ENCODE data around the gene VAV2. TPM values are rescaled to one million over a fixed set of nuclear protein-coding genes. Genes with fewer than 3 reads are reported as not detected.
A peak's percentile ranks its signal among the peaks of the same experiment; 100 is the strongest.

Gene VAV2
- total and polyA plus RNA-seq, 5 experiments from 2014 or later, result 0.20 to 4.3 (median 0.36) TPM

DNA sequence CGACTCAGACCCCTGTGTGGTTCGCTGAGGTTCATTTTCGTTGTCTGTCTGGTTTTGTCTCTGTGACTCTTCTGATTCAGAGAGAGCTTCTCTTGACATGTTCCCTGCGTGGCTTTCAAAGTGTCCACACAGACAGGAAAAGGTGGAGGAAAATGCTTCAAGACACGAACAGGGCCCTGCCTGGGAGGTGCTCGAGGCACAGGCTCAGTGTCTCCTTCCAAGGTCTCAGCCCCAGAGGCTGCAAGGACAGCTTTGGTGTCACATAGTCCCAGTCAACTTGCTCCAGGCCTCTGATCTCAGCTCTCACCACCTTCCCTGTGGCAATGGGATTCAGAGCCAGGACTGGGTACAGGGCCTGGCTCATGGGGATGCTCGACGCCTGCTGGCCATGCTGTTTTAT is 202.3 kb downstream of the VAV2 start:
- POLR2A ChIA-PET, result no interaction called here
- no peak for DNase-seq

DNA sequence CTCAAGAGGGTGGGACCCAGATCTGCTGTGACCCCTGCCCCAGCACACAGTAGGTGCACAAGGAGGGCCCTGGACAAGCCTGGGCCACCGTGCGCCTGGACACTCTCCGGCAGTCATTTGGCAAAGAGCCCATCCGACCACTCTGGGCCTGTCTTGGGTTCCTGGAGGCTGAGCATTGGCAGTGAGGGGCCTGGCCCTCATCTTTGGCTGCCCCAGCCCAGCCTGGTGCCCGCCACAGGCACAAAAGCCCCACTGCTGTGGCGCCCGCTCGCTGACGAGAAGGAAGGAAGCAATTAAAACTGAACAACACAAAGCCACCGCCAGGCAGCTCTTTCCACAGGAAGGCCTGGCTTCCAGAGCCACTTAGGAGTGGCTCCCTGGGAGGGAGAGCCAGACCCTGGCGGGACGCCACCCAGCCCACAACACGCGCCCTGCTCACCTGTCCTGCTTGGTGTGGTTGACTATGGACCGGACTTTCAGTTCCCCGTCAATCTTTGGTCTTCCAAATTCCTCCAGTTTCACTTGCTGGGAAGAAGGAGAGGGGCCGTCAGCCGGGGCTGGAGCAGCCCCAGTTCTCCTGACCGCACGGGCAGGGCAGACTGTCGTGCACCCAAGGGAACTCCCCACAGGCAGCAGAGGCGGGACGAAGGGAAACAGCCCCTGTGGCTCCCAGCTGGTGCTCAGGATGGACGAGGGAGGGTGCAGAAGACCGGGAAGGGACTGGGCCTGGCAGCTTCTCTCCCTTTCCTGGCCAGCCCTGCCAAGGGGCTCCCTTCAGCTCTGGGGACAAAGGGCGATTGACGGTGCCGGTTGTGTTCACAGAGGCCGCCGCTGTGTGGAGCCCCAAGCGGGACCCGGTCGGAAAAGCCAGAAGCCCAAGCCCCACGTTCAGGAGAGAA is 203.1 kb downstream of the VAV2 start:
- no peaks in the 10 kb centered on the region for H3K36me3 Mint-ChIP-seq
- no peaks in the 10 kb centered on the region for H3K9me3 Mint-ChIP-seq

More for the DNA sequence above, 202.3 kb downstream of the VAV2 start:
- Mint-ChIP-seq H3K27me3 (peaks cover 0 to 10% (median 2%) of the 10 kb centered on the region in 5 donors), H3K27ac (no peak overlapping the region), H3K4me3 (no peak overlapping the region), H3K9me3 (no peaks in the 10 kb centered on the region), H3K4me1 (peaks cover 0 to 55% (median 5%) of the 10 kb centered on the region in 4 donors), H3K36me3 (no peaks in the 10 kb centered on the region)
- no peak for ATAC-seq

DNA sequence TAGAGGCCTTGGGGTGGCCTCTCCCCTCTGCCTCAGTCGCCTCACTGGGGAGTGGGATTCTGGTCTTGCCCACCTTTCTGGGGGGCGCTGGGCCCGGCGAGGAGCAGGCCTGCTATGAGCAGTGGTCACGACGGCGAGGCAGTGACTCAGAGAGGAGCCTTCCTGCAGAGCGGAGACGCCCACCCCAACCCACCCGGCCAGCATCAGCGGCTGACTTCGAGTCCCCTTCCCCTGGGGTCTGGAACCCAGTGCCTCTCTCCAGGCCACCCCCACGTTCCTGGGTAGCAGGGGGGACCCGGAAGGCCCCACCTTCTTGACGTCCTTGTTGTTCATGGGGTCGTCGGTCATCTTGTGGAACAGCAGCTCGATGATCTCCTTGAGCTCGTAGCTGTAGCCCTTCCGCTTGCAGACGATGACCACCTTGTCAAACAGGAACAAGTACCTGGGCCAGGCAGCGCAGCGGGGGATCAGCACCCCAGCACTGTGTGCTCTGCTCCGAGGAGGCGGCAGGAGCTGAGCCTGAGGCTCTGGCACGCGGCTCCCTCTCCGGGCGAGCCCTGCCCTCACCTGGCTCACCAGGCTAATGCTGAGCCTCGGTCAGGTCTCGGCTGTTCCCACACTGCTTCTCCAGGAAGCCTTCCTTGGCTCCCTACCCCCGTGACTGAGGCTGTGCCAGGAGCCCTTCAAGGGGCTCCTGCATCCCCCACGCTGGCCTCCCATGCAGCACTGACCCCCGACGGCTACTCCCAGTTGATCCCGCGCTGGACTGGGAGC is 203.9 kb downstream of the VAV2 start:
- H3K4me3 Mint-ChIP-seq, result no peak overlapping the region
- POLR2A ChIA-PET, result no interaction called here
- H3K27ac Mint-ChIP-seq, result peak overlapping the region in 1 of 10 donors; percentile 53
- DNase-seq, result no peak
- H3K27me3 Mint-ChIP-seq, result peaks cover 0 to 10% (median 2%) of the 10 kb centered on the region in 5 donors
- H3K36me3 Mint-ChIP-seq, result no peaks in the 10 kb centered on the region
- H3K4me1 Mint-ChIP-seq, result peaks cover 0 to 57% (median 2%) of the 10 kb centered on the region in 4 donors
- H3K9me3 Mint-ChIP-seq, result no peaks in the 10 kb centered on the region
- no peak for ATAC-seq

More for the DNA sequence above, 203.1 kb downstream of the VAV2 start:
- Mint-ChIP-seq H3K27ac (peak overlapping the region in 1 of 10 donors; percentile 53), H3K4me1 (peaks cover 0 to 57% (median 5%) of the 10 kb centered on the region in 4 donors), H3K4me3 (peak overlapping the region in 1 of 10 donors; percentile 60), H3K27me3 (peaks cover 0 to 10% (median 2%) of the 10 kb centered on the region in 5 donors)
- POLR2A ChIA-PET, result no interaction called here
- no peak for DNase-seq
- no peak for ATAC-seq

DNA sequence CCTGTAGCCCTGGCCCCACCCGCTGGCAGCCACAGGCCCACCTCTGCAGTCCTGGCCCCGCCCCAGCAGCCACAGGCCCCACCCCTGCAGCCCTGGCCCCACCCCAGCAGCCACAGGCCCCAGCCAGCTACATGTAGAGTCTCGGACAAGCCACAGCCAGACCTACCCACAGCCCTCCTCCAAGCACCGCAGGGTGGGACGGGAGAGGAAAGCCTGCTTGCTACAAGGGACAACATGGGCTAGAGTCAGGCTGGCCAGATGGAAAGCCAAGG is 204.4 kb downstream of the VAV2 start:
- Mint-ChIP-seq H3K27ac (no peak overlapping the region), H3K36me3 (no peaks in the 10 kb centered on the region), H3K27me3 (peaks cover 0 to 10% (median 2%) of the 10 kb centered on the region in 5 donors), H3K4me1 (peaks cover 0 to 56% (median under 1%) of the 10 kb centered on the region in 4 donors), H3K4me3 (no peak overlapping the region), H3K9me3 (no peaks in the 10 kb centered on the region)
- POLR2A ChIA-PET, result no interaction called here
- DNase-seq (no peak), ATAC-seq (no peak)

DNA sequence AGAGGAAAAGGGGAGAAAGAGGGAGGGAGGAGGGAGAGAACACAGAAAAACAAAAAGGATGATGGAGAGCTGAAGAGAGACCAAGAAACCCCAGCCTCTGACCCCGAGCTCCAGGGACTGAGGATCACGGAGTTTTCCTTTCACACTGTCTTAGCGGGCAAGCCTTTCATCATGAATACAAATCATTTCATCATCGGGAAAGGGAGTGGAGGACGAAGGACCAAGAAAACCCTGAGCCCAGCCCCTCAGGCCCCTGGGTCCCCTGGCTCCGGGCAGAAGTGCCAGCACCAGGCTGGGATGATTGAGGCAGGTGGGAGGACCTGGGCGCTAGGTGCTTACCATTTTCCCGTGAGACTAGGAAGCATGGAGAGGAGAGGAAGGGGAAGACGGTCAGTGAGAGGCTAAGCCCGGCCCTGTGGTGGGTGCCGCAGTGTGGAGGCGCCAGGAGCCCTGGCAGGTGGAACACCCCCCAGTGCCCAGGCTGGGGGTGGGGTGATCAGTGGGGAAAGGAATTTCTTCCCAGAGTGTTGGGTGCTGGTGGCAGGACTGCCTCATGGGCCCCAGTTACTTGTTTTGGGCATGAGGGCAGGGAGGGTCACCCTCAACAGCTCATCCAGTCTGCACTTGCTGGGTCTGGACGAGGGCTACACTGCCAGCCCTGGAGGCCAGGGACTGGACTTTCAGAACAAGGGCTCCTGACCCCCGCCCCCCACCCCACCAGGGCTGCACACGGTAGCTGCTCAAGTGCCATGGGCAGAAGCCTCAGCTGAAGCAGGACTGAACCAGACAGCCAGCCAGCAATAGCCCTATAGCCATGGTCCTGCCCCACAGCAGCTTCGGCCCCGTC is 205.0 kb downstream of the VAV2 start:
- POLR2A ChIA-PET, result no interaction called here
- peak overlapping the region in 2 of 10 donors; percentile 44 to 66 for H3K27ac Mint-ChIP-seq
- H3K27me3 Mint-ChIP-seq, result peaks cover 0 to 9% (median 0%) of the 10 kb centered on the region in 5 donors
- ATAC-seq (no peak), DNase-seq (no peak)
- peaks cover 0 to 58% (median under 1%) of the 10 kb centered on the region in 4 donors for H3K4me1 Mint-ChIP-seq
- no peaks in the 10 kb centered on the region for H3K36me3 Mint-ChIP-seq
- peak overlapping the region in 1 of 10 donors; percentile 52 for H3K4me3 Mint-ChIP-seq
- no peaks in the 10 kb centered on the region for H3K9me3 Mint-ChIP-seq

DNA sequence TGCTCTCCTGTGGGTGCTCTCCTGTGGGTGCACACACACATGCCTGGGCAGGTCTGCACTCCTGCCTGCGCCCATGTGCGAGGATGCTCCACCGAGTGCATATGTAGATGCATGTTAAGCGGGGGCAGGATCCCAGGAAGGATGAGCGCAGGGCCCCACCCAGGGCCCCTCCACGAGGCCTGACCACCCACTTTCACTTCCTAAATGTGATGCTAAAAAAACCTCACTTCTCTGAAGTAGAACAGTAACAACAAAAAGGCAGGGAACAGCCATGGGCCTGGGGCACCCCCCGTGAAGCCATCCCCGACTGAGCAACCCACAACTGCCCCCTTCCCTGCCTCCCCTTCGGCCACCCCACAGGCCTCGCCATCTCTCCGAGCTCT is 205.8 kb downstream of the VAV2 start:
- Mint-ChIP-seq H3K4me1 (peaks cover 0 to 59% (median under 1%) of the 10 kb centered on the region in 4 donors), H3K36me3 (no peaks in the 10 kb centered on the region), H3K4me3 (peak overlapping the region in 1 of 10 donors; percentile 52), H3K9me3 (no peaks in the 10 kb centered on the region), H3K27me3 (peaks cover 0 to 5% (median 0%) of the 10 kb centered on the region in 5 donors), H3K27ac (peak overlapping the region in 2 of 10 donors; percentile 1 to 66)
- POLR2A ChIA-PET, result interaction anchor here (0.6 kb wide), 1 partner anchor 239 kb away, joined by 3 read pairs; the partner anchor contains the start of gene BRD3OS
- peak in 1 of 10 donors; percentile 33 for DNase-seq
- ATAC-seq, result peak in 1 of 2 donors; percentile 23

DNA sequence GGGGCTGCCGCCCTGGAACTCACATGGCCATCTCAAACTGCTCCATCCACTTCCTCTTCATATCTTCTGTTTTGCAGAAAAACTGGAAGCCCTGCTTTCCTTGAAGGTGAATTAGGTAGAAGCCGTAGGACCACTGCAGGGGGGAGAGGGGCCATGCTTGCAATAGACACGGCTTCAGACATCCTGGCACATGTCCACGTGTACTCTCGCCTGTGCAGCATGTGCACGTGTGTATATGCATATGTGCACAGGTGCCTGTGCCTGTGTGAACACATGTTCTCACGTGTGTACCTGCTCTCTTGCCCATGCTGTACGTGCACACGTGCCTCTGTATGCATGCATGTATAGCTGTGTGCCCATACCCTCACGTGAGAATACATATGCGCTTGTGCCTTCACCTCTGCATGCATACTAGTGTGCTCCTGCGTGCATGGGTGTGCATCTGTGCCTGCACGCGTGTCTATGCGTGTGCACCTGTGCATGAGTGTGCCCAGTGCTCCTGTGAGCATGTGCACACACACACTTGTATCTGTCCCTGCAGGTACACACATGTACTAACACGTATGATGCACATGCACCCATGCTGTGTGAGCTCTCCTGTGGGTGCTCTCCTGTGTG is 206.3 kb downstream of the VAV2 start:
- H3K4me1 Mint-ChIP-seq, result peaks cover 0 to 59% (median under 1%) of the 10 kb centered on the region in 4 donors
- H3K27me3 Mint-ChIP-seq, result peaks cover 0 to 5% (median 0%) of the 10 kb centered on the region in 5 donors
- peak overlapping the region in 2 of 10 donors; percentile 1 to 66 for H3K27ac Mint-ChIP-seq
- no peaks in the 10 kb centered on the region for H3K9me3 Mint-ChIP-seq
- POLR2A ChIA-PET, result interaction anchor here (0.6 kb wide), 1 partner anchor 239 kb away, joined by 3 read pairs; the partner anchor contains the start of gene BRD3OS
- H3K36me3 Mint-ChIP-seq, result no peaks in the 10 kb centered on the region
- ATAC-seq (no peak), DNase-seq (no peak)
- peak overlapping the region in 1 of 10 donors; percentile 52 for H3K4me3 Mint-ChIP-seq

DNA sequence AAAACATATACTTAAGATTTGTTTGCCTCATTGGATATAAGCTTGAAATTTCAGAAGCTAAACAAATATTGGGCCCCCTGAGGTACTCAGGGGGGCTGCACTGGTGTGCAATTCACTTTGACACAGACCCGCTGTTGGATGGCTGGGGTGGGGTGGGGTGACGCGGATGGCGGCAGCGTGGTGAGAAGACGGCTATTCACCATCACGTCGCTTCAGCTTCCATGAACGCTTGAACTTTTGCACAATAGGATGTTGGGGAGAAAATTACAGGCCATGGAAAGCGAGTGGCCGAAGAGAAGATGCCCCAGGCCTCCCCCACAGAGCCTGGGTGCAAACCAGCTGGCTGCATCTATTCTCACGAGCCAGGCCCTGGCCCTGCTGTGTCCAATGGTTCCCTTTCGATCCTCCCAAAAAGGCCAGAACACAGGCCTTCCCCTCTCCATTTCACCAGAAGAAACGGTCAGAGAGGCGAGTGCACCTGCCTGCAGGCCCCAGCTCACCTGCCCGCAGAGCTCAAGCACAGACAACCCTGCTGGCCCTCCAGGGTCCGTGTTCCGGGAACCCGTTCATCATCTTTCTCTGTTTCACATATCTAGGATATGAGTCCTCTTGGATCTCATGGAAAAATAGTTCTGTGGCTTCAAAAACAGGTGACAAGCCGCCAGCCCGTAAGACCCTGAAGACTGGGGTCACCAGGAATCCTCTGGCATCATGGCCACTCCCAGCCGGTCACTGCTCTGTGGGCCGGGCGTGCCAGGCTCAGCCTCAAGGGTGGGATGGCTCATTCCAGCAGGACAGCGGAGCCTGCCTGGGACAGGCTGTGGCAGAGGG is 207.2 kb downstream of the VAV2 start:
- Mint-ChIP-seq H3K27me3 (peaks cover 0 to 4% (median 0%) of the 10 kb centered on the region in 5 donors), H3K36me3 (no peaks in the 10 kb centered on the region), H3K27ac (no peak overlapping the region), H3K4me3 (no peak overlapping the region), H3K9me3 (no peaks in the 10 kb centered on the region), H3K4me1 (peaks cover 0 to 59% (median under 1%) of the 10 kb centered on the region in 4 donors)
- DNase-seq (no peak), ATAC-seq (no peak)
- POLR2A ChIA-PET, result no interaction called here

DNA sequence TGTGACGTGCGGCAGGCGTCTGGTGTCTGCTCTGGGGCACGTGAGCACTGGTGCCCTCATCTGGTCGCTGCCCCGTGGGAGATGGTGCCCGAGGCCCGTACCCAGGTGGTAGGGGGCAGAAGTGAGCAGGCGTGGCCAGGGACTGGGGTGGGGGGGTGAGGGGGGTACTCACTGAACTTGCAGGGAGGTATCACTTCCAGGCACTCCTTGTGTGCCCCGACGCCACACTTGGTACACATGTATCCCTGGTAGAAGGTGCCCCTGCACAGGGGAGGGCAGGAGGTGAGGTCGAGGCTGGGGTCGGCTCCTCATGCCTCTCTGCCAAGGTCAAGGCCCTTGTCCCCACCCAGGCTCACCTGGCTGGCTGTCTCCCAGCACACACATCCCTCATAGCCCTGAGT is 208.8 kb downstream of the VAV2 start:
- Mint-ChIP-seq H3K4me1 (peaks cover 0 to 44% (median under 1%) of the 10 kb centered on the region in 4 donors), H3K27ac (no peak overlapping the region), H3K4me3 (no peak overlapping the region), H3K36me3 (no peaks in the 10 kb centered on the region), H3K9me3 (no peaks in the 10 kb centered on the region), H3K27me3 (no peaks in the 10 kb centered on the region)
- DNase-seq (no peak), ATAC-seq (no peak)
- POLR2A ChIA-PET, result no interaction called here

DNA sequence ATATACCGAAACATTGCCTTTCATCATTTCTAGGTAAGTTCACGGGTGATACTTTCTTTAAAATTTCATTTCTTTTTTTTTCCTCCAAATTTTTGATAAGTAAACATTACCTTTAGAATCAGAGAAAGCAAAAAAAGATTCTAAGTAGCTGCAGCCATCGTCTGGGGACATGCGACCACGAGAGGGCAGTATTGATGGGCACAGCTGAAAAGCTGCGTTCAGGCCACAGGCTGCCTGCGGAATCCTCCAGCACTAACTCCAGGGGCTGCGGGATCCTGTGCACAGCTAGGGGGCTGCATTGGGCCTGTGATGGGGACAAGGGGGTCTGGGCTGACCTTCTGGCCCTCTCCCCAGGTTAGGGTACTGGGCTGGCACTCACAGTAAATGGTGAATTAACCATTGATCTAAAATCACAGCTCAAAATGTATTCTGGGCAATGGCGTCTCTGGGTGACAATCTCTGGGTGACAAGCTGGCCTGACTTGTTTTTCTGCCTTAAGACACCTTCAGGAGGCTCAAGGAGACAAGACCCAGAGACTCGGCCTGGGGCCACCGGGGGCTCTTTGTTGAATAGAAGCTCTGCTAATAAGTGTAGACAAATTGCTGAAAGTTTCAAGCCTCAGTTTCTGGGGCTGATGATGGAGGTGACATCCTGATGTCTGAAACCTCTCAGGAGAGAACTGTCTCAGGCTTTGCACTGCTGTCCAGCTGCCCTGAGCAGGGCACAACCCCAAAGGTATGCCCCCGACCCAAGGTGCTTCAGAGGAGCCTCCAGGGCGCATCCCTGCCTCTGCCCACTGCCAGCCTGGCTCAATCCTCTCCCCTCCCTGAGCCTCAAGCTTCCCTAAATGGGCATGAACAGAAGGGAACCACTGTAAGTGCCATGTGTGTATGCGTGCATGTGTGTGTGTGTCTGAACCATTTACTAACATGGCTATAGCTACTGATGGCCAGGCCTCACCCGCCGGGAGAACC is 209.7 kb downstream of the VAV2 start:
- Mint-ChIP-seq H3K27me3 (no peaks in the 10 kb centered on the region), H3K9me3 (no peaks in the 10 kb centered on the region), H3K36me3 (no peaks in the 10 kb centered on the region), H3K4me1 (peaks cover 0 to 44% (median under 1%) of the 10 kb centered on the region in 4 donors), H3K27ac (no peak overlapping the region), H3K4me3 (no peak overlapping the region)
- POLR2A ChIA-PET, result interaction anchor here (1.1 kb wide), 1 partner anchor 211 kb away, joined by 7 read pairs; no protein-coding TSS in a partner anchor
- ATAC-seq (peak; percentile 64 to 65), DNase-seq (peak; percentile 41 to 80 (median 56))

Data from naive thymus-derived CD8-positive, alpha-beta T cell (primary cell).